ENCODE measurements around the gene ACOX3.
"Not testable (repeated sequence)": the region's sequence is repeated elsewhere in the genome, so short reads cannot be mapped to it uniquely, and the experiment has no call there.

Gene ACOX3

DNA sequence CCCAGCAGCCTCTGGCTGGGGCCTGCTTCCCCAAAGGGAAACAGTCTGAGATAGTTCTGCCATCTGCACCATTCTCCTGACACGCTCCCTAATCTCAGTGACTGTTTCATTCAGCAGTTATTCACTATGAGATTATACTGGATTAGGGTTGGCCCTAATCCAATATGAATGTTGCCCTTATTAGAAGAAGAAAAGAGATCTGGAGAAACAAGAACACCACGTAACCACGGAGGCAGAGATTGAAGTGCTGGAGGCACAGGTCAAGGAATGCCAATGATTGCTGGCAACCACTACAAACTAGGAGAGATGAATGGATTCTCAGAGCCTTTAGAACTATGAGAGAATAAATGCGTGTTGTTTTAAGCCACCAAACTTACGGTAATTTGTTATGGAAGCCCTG lies 7.4 kb downstream of the ACOX3 start:
- DNase-seq (ENCODE audit: low read depth), result no peak

- DNase-seq (ENCODE audit: low read depth), result no peak
These were observed 9.0 kb downstream of the ACOX3 start for GRCh38 chr4:8431553-8431952.

GRCh38 chr4:8428288-8429097 lies 12.0 kb downstream of the ACOX3 start:
- peak; percentile 69 for DNase-seq (ENCODE audit: low read depth)

DNA sequence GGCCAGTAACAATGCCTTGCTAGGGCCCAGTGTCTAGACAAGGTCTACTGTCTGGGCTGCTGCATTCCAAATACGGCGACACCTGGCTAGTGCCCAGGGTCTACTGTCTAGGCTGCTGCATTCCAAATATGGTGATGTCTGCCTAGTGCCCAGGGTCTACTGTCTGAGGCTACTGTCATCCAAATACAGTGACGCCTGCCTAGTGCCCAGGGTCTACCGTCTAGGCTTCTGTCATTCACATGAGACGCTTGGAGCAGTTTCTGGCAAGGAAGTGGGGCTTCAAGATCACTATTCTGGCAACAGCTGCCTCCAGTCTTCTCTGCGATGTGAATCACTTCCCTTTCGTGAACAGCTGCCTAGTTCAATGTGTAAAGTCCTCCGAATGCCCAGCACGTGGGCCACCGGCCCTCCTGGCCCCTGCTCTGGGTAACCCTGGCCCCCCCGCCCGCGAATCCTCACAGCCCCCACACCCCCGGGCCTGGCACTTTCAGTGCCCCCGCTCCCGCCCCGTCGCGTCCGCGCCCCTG lies 12.7 kb downstream of the ACOX3 start:
- no peak for DNase-seq (ENCODE audit: low read depth)

- no peak for DNase-seq (ENCODE audit: low read depth)
These were observed 13.3 kb downstream of the ACOX3 start for GRCh38 chr4:8427262-8427661.

- DNase-seq (ENCODE audit: low read depth), result no peak
These were observed 17.7 kb downstream of the ACOX3 start for GRCh38 chr4:8422786-8423185.

DNA sequence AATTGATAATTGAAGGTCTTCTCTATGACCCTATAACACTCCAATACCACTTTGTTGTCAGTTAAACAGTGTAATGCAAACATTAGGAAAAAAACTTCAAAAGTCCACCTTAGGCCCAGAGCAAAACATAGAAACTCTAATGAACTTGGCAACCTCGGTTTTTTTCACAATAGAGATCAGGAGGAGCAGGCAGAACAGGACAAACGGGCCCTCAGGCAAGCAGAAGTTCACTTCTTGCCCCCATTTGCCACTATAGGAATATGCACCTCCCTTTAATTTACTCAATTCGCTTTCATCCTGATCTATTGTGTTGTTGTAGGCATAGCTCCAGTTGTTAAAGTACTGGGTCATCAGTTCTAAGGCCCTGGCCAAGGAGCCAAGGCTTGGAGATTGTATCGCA lies 18.2 kb downstream of the ACOX3 start:
- DNase-seq (ENCODE audit: low read depth), result no peak

DNA sequence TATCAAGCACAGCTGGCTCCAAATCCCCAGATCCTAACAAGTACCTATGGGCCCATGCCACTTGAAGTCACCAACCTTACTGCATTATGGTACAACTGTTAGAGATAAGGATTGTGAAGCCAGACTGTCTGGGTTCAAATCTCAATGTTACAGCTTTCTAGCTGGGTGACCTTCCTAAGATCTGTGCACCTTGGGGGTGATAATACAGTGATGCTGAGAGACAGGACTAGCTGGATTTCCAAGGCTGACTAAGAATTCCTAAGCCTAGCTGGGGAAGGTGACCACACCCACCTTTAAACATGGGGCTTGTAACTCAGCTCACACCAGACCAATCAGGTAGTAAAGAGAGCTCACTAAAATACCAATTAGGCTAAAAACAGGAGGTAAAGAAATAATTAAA lies 20.4 kb downstream of the ACOX3 start:
- DNase-seq (ENCODE audit: low read depth), result not testable (repeated sequence)

- DNase-seq (ENCODE audit: low read depth), result no peak
These were observed 21.1 kb downstream of the ACOX3 start for GRCh38 chr4:8419222-8420041.

GRCh38 chr4:8417071-8417614 lies 23.4 kb downstream of the ACOX3 start:
- no peak for DNase-seq (ENCODE audit: low read depth)

DNA sequence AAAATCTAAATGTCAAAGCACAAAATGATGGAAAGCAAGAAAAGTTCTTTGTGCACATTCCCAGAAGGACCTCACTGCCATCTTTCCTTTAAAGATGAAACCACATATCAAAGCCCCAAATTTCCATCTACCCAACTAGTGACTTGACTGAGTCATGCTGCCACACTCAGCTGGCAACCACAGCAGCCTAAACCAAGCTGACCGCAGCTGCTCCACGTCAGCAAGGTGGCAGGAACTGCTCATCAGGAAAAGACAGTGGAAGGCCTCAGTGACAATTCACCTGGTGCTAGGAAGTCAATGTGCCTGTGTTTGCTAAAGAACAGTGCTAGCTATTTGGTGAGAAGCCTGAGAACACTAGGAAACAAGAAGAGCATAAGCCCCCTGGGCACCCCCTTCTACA lies 26.1 kb downstream of the ACOX3 start:
- DNase-seq (ENCODE audit: low read depth), result no peak

DNA sequence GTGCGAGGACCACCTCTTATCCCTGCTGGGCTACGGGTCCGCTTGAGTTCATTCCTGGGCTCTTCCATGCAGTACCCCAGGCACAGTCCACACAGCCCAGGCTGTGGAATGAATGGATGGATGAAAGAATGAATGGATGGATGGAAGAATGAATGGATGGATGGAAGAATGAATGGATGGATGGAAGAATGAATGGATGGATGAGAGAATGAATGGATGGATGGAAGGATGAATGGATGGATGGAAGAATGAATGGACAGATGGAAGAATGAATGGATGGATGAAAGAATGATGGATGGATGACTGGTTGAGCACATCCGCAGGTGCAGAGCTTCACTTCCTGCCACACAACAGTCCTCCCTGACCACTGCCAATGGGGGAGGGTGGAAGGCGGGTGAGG lies 28.2 kb downstream of the ACOX3 start:
- DNase-seq (ENCODE audit: low read depth), result no peak

DNA sequence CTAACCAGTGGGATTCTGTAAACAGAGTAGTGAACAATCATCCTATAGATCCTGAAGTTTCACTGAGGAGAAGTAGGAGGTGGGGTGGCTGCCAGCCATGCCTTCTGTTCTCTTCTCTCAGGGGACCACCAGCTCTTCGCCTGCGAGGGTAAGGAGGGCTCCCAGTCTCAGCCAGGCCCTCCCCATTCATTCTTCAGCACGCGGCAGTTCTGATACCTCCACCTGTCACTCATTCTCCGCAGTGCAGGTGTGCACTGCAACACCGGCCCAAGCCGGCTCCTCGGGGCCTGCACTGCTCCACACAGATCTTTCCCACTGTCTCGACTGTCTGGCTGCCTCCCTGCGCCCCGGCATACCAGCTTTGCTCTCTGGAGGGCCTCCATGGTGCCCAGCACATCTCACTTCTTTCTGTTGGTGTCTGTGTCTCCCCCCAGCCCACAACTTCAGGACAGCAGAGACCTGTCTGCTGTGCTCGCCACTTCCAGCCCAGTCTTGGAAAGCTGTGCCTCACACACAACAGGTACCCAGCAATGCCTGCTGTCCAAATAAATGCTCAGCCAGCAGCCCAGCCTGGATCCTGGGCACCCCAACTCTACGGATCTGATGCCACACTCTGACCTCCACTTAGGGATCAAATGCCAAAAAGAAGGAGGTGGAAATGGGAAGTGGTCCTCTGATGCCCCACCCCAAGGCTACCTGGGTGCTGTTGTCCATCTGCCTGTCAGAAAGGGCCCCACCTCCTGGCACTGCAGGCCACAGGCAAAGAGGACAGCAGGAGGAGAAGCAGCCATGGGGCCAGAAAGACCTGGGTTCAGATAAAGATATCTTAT lies 29.0 kb downstream of the ACOX3 start:
- no peak for DNase-seq (ENCODE audit: low read depth)

GRCh38 chr4:8410641-8411271 lies 29.8 kb downstream of the ACOX3 start:
- DNase-seq (ENCODE audit: low read depth), result no peak

DNA sequence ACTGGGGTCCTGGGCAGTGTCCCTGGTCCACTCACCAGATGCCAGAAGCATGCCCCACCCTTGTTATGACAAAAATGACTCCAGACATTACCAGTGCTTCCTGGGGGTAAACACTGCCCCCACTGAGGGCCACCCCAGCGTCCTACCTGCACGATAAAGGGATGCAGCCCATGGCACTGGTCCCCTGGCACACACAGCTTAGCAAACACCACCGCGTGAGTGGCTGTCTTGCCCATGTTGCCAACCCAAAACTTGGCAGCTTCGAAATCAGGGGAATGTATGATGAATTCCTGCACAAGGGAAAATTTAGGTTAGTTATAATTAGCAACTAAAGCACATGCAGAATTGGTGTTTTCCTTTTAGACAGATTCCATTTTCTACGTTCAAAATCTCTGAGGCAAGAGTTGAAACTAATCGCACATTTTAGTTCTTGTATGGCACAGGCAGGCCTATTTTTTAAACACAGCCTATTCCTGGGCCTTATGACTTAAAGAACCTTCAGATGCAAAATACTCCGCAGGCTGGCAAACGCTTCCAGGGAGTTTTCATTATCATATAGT lies 30.4 kb downstream of the ACOX3 start:
- no peak for DNase-seq (ENCODE audit: low read depth)

DNA sequence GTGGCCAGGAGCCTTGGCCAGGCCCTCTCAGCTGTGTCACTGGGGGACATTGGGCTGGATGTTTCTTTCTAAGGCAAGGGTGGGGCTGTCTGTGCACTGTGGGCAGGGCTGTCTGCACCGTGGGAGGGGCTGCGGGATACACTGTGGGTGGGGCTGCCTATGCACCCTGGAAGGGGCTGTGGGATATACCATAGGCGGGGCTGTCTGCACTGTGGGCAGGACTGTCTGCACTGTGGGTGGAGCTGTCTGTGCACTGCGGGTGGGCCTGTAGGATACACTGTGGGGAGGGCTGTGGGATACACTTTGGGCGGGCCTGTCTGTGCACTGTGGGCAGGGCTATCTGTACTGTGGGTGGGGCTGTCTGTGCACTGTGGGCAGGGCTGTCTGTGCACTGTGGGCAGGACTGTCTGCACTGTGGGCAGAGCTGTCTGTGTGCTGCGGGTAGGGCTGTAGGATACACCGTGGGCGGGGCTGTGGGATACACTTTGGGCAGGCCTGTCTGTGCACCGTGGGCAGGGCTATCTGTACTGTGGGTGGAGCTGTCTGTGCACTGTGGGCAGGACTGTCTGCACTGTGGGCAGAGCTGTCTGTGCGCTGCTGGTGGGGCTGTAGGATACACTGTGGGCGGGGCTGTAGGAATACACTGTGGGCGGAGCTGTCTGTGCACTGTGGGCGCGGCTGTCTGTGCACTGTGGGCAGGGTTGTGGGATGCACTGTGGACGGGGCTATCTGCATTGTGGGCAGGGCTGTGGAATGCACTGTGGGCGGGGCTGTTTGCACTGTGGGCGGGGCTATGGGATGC lies 31.1 kb downstream of the ACOX3 start:
- DNase-seq (ENCODE audit: low read depth), result no peak

DNA sequence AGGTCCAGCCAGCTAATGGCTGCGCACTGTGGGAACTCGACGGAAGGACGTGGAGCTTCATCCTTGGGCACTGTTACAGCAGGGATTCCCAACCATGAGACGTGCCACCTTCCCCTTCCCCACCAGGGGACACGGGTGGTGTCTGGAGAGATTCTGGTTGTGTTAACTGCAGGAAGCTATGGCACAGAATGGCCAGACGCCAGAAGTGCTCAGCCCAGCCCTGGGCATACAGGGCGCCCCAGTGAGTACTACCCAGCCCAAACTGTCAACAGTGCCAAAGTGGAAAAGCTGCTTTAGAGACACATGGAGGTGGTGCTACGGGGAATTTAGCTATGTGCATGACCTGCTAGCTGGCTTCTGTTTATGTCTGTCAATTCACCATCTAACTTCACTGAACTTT lies 32.8 kb downstream of the ACOX3 start:
- no peak for DNase-seq (ENCODE audit: low read depth)

- no peak for DNase-seq (ENCODE audit: low read depth)
These were observed 33.2 kb downstream of the ACOX3 start for GRCh38 chr4:8407316-8407715.

DNA sequence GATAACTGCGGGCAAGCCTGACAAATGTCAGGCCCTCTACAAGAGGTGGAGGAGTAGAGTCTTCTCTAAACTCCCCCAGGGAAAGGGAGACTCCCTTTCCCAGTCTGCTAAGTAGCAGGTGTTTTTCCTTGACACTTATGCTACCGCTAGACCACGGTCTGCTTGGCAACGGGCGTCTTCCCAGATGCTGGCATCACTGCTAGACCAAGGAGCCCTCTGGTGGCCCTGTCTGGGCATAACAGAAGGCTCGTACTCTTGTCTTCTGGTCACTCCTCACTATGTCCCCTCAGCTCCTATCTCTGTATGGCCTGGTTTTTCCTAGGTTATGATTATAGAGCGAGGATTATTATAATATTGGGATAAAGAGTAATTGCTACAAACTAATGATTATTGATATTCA lies 33.6 kb downstream of the ACOX3 start:
- not testable (repeated sequence) for DNase-seq (ENCODE audit: low read depth)

DNA sequence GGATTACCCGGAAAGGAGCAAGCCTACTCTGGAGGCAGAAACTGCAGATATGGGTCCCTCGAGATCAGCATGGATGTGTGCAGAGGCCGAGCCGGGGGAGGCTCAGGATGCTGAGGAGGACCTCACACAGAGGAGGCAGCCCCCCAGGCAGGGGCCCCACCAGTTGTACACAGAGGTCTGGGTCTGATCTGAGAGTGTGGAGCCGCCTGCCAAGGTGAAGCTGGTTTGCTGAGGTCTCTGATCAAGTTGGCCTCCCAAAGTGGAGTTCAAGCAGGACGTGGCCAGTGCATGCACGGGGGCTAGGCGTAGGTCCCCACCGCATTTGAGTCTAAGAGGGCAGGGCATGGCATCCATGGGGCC lies 35.0 kb downstream of the ACOX3 start:
- DNase-seq (ENCODE audit: low read depth), result no peak
